Measurements from ENCODE around the gene DDX24. TPM values are rescaled to one million over a fixed set of nuclear protein-coding genes. Genes with fewer than 3 reads are reported as not detected.

DDX24 gene
- 175 to 182 TPM (median 177 TPM) in 5 replicates for total RNA-seq (2022; extraction: Qiagen RNA extraction)

GRCh38 chr14:94080621-94081385 lies at the start of gene DDX24, which contains the start of gene IFI27L1:
TSS of gene DDX24 (minus strand) at chr14:94081202. CDS start at chr14:94079742, 1,460 bp downstream.
TSS of gene IFI27L1 (plus strand) at chr14:94081310. CDS start at chr14:94096938, 15,628 bp downstream.

GRCh38 chr14:94129111-94129757 lies 48.2 kb upstream of the DDX24 start, which contains the start of gene IFI27L2:
TSS of gene IFI27L2 (minus strand) at chr14:94129604. CDS start at chr14:94129564, 40 bp downstream.

GRCh38 chr14:94110552-94111181 lies 29.7 kb upstream of the DDX24 start, which contains the start of gene IFI27:
TSS of gene IFI27 (plus strand) at chr14:94110736.

GRCh38 chr14:94026173-94026888 lies 54.7 kb downstream of the DDX24 start, which contains the start of gene OTUB2:
TSS of gene OTUB2 (plus strand) at chr14:94026340. CDS start at chr14:94026538, 198 bp downstream.

Other genes starting within 250 kb of the DDX24 start
- not detected in 5 replicates for gene FAM181A, start 153.9 kb downstream of the DDX24 start, total RNA-seq (2022; extraction: Qiagen RNA extraction)
- 1.3 to 3.5 TPM (median 1.8 TPM) in 5 replicates for gene ASB2, start 104.6 kb downstream of the DDX24 start, total RNA-seq (2022; extraction: Qiagen RNA extraction)
- not detected in 5 replicates for gene CCDC197, start 83.9 kb downstream of the DDX24 start, total RNA-seq (2022; extraction: Qiagen RNA extraction)
- gene OTUB2, start 54.9 kb downstream of the DDX24 start, total RNA-seq (2022; extraction: Qiagen RNA extraction), result 3.8 to 6.0 TPM (median 4.2 TPM) in 5 replicates
- 16.9 to 20.5 TPM (median 20.0 TPM) in 5 replicates for gene IFI27L1, start 108 bp upstream of the DDX24 start, total RNA-seq (2022; extraction: Qiagen RNA extraction)
- gene IFI27, start 29.5 kb upstream of the DDX24 start, total RNA-seq (2022; extraction: Qiagen RNA extraction), result 0.89 to 1.9 TPM (median 1.6 TPM) in 5 replicates
- 55.5 to 65.5 TPM (median 57.6 TPM) in 5 replicates for gene IFI27L2, start 48.4 kb upstream of the DDX24 start, total RNA-seq (2022; extraction: Qiagen RNA extraction)
- gene PPP4R4, start 93.1 kb upstream of the DDX24 start, total RNA-seq (2022; extraction: Qiagen RNA extraction), result 0.17 to 0.40 TPM (median 0.29 TPM) in 5 replicates
- gene SERPINA10, start 212.1 kb upstream of the DDX24 start, total RNA-seq (2022; extraction: Qiagen RNA extraction), result 0.02 to 0.04 TPM in 2 of 5 replicates, not detected in the others
- 0.63 to 1.1 TPM (median 0.95 TPM) in 5 replicates for gene SERPINA6, start 242.1 kb upstream of the DDX24 start, total RNA-seq (2022; extraction: Qiagen RNA extraction)

Data from A549 treated with CORT108297 at 1 μM for 4 hours (cell line).